PC-3 (cell line): ENCODE data around the gene PKN1. TPM values are rescaled to one million over a fixed set of nuclear protein-coding genes. Genes with fewer than 3 reads are reported as not detected.

Source experiments
- ATAC-seq: fragments of 200-7000 bp; cut with Tn5 transposase; 2 replicates; pipeline ENCODE4 v1.9.1; 2020; ENCODE audit warnings: mild to moderate bottlenecking, moderate library complexity
- BruUV-seq: library from RNA; stranded (reverse); fragments of 400-500 nt; replicated peaks from 2 replicates; lab custom pipeline; 2021; lab: Mats Ljungman, UMichigan
- CTCF ChIA-PET: fragments of 300-600 bp; sonication (Branson Sonifier 250); formaldehyde crosslinking; loops from one replicate; lab custom pipeline; 2022; ENCODE audit warnings: antibody characterized with exemption; lab: Charles Lee
- POLR2A ChIA-PET: fragments of 300-600 bp; sonication (Branson Sonifier 250); formaldehyde crosslinking; loops from one replicate; lab custom pipeline; 2022; ENCODE audit warnings: antibody characterized with exemption; ENCODE audit not compliant: unreplicated experiment; lab: Charles Lee
- DNase-seq: peaks from one replicate; pipeline ENCODE4 v3.0.0-alpha.2; 2015
- H2AFZ ChIP-seq: fragments of 300-600 bp; sonication (generic); 2 replicates; pipeline ENCODE4 v1.6.0; 2016; ENCODE audit warnings: antibody characterized with exemption, low read length
- H3F3A ChIP-seq: fragments of 300-600 bp; sonication (generic); one replicate; pipeline ENCODE4 v1.6.0; 2017; ENCODE audit warnings: antibody characterized with exemption, low read length, control low read depth, mild to moderate bottlenecking; ENCODE audit not compliant: unreplicated experiment
- H3K27ac ChIP-seq: fragments of 300-600 bp; sonication (generic); 2 replicates; pipeline ENCODE4 v1.5.1; 2016; ENCODE audit warnings: mild to moderate bottlenecking, low read length
- H3K27me3 ChIP-seq: fragments of 300-600 bp; sonication (generic); 2 replicates; pipeline ENCODE4 v1.6.1; 2016; ENCODE audit warnings: low read length, mixed read lengths
- H3K36me3 ChIP-seq: fragments of 300-600 bp; sonication (generic); 2 replicates; pipeline ENCODE4 v1.6.1; 2016; ENCODE audit warnings: low read depth, mixed run types, low read length, mixed read lengths
- H3K4me1 ChIP-seq: fragments of 300-600 bp; sonication (generic); 2 replicates; pipeline ENCODE4 v1.5.1; 2016; ENCODE audit warnings: low read length; ENCODE audit not compliant: insufficient read depth
- H3K4me2 ChIP-seq: fragments of 300-600 bp; sonication (generic); 2 replicates; pipeline ENCODE4 v1.6.0; 2016; ENCODE audit warnings: low read length
- H3K4me3 ChIP-seq: fragments of 300-600 bp; sonication (generic); 2 replicates; pipeline ENCODE4 v1.5.1; 2016; ENCODE audit warnings: mild to moderate bottlenecking, low read length, mixed read lengths
- H3K79me2 ChIP-seq: fragments of 300-600 bp; sonication (generic); 2 replicates; pipeline ENCODE4 v1.6.1; 2017; ENCODE audit warnings: low read length, mixed read lengths
- H3K9ac ChIP-seq: fragments of 300-600 bp; sonication (generic); 2 replicates; pipeline ENCODE4 v1.6.0; 2016; ENCODE audit warnings: mild to moderate bottlenecking, low read length
- H3K9me2 ChIP-seq: fragments of 300-600 bp; sonication (generic); replicated peaks from 2 replicates; pipeline ENCODE4 v1.6.1; 2016; ENCODE audit warnings: mixed run types, low read length, mixed read lengths
- H3K9me3 ChIP-seq: fragments of 300-600 bp; sonication (generic); 2 replicates; pipeline ENCODE4 v1.6.1; 2016; ENCODE audit warnings: low read length, mixed read lengths
- H4K20me1 ChIP-seq: fragments of 300-600 bp; sonication (generic); 2 replicates; pipeline ENCODE4 v1.6.1; 2016; ENCODE audit warnings: low read length, mixed read lengths
- EZH2 ChIP-seq: fragments of 300-600 bp; sonication (generic); IDR thresholded peaks from one replicate; pipeline ENCODE4 v1.6.1; 2017; ENCODE audit warnings: antibody characterized with exemption, mild to moderate bottlenecking, low read length; ENCODE audit not compliant: unreplicated experiment
- EZH2phosphoT487 ChIP-seq: fragments of 300-600 bp; sonication (generic); IDR thresholded peaks from 2 replicates; pipeline ENCODE4 v1.6.1; 2018; ENCODE audit warnings: mild to moderate bottlenecking, antibody characterized with exemption, low read length, borderline replicate concordance
- intact Hi-C: fragments of 100-400 bp; cut with micrococcal nuclease; formaldehyde crosslinking; loops from 2 replicates; pipeline ENCODE4 v1.9.0; 2023
- total RNA-seq: library from RNA; depleted of rRNA; stranded (reverse); fragments of >200 nt; gene quantifications from 2 replicates; pipeline ENCODE4 v1.2.3, GENCODE V29; 2014
- TF ChIP-seq, protein P1 (sequence below): fragments of 300-600 bp; sonication (generic); conservative IDR thresholded peaks from 2 replicates; pipeline ENCODE4 v1.5.1; 2017; ENCODE audit warnings: antibody characterized with exemption, low read depth, mild to moderate bottlenecking, low read length

PKN1 gene
- total RNA-seq, 1 experiment from 2014 or later: 186 TPM

DNA sequence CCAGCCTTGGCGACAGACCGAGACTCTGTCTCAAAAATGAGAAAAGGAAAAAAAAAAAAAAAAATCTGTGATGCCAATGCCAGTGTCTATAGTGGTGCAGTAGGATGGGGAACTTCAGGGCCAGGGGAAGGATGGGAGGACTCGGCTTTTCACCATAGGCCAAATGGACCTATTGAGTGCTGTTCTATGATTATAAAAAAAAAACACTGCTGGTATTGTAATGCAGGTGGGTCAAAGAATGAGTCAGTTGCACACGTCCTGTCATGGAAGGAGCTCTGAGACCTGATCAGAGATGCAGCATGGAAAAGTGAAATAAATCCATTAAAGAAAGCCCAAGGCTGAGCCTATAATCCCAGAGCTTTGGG lies 78.1 kb downstream of the PKN1 start:
- Histone ChIP-seq H3K27ac (peak overlapping the region; percentile 66), H3K27me3 (no peaks in the 10 kb centered on the region), H3K9ac (no peak overlapping the region), H3K9me3 (no peaks in the 10 kb centered on the region), H3K4me1 (peaks cover 69% of the 10 kb centered on the region), H2AFZ (no peak overlapping the region), H3F3A (peaks cover 24% of the 10 kb centered on the region), H3K36me3 (peaks cover 26% of the 10 kb centered on the region), H3K79me2 (peaks cover 34% of the 10 kb centered on the region), H3K9me2 (no peaks in the 10 kb centered on the region), H3K4me2 (peak overlapping the region; percentile 46), H3K4me3 (no peak overlapping the region), H4K20me1 (peaks cover 25% of the 10 kb centered on the region)
- no TSS peak for BruUV-seq
- intact Hi-C loops: no loop called here
- ChIA-PET CTCF (no interaction called here), POLR2A (interaction anchor here (0.6 kb wide), 1 partner anchor 12 kb away, joined by 4 read pairs; no protein-coding TSS in a partner anchor)
- DNase-seq: peak; percentile 35
- TF ChIP-seq EZH2 (no peak), EZH2phosphoT487 (no peak)
- TF ChIP-seq, protein P1, sequence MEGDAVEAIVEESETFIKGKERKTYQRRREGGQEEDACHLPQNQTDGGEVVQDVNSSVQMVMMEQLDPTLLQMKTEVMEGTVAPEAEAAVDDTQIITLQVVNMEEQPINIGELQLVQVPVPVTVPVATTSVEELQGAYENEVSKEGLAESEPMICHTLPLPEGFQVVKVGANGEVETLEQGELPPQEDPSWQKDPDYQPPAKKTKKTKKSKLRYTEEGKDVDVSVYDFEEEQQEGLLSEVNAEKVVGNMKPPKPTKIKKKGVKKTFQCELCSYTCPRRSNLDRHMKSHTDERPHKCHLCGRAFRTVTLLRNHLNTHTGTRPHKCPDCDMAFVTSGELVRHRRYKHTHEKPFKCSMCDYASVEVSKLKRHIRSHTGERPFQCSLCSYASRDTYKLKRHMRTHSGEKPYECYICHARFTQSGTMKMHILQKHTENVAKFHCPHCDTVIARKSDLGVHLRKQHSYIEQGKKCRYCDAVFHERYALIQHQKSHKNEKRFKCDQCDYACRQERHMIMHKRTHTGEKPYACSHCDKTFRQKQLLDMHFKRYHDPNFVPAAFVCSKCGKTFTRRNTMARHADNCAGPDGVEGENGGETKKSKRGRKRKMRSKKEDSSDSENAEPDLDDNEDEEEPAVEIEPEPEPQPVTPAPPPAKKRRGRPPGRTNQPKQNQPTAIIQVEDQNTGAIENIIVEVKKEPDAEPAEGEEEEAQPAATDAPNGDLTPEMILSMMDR: no peak
- no peak for ATAC-seq

DNA sequence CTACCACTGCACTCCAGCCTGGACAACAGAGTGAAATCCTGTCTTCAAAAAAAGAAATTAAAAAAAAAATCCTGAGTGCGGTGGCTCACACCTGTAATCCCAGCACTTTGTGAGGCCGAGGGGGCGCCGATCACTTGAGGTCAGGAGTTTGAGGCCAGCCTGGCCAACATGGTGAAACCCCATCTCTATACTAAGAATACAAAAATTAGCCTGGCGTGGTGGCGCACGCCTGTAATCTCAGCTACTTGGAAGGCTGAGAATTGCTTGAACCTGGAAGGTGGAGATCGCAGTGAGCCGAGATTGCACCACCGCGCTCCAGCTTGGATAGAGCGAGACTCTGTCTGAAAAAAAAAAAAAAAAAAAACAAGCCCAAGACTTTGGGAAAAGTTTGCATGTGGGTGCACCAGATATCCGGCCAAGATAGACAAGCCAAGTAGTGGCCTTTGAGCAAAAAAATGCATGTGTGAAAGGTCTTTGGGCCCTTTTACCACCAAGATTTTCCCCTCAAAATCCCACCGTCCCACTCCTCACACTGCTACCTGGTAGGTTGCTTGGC lies 79.4 kb downstream of the PKN1 start:
- CTCF ChIA-PET: no interaction called here
- H4K20me1 ChIP-seq: peaks cover 37% of the 10 kb centered on the region
- POLR2A ChIA-PET: interaction anchor here (0.6 kb wide), 1 partner anchor 38 kb away, joined by 15 read pairs; the partner anchor contains the start of gene PTGER1
- H2AFZ ChIP-seq: no peak overlapping the region
- TF ChIP-seq, protein P1: no peak
- TF ChIP-seq EZH2 (no peak), EZH2phosphoT487 (no peak)
- H3K4me3 ChIP-seq: no peak overlapping the region
- peaks cover 17% of the 10 kb centered on the region for H3F3A ChIP-seq
- no peak overlapping the region for H3K9ac ChIP-seq
- no peak overlapping the region for H3K4me2 ChIP-seq
- H3K79me2 ChIP-seq: peaks cover 46% of the 10 kb centered on the region
- BruUV-seq: no TSS peak
- DNase-seq: no peak
- intact Hi-C loops: no loop called here
- H3K9me3 ChIP-seq: no peaks in the 10 kb centered on the region
- H3K27me3 ChIP-seq: no peaks in the 10 kb centered on the region
- H3K4me1 ChIP-seq: peaks cover 57% of the 10 kb centered on the region
- ATAC-seq: no peak
- H3K27ac ChIP-seq: no peak overlapping the region
- no peaks in the 10 kb centered on the region for H3K9me2 ChIP-seq
- H3K36me3 ChIP-seq: peaks cover 38% of the 10 kb centered on the region

DNA sequence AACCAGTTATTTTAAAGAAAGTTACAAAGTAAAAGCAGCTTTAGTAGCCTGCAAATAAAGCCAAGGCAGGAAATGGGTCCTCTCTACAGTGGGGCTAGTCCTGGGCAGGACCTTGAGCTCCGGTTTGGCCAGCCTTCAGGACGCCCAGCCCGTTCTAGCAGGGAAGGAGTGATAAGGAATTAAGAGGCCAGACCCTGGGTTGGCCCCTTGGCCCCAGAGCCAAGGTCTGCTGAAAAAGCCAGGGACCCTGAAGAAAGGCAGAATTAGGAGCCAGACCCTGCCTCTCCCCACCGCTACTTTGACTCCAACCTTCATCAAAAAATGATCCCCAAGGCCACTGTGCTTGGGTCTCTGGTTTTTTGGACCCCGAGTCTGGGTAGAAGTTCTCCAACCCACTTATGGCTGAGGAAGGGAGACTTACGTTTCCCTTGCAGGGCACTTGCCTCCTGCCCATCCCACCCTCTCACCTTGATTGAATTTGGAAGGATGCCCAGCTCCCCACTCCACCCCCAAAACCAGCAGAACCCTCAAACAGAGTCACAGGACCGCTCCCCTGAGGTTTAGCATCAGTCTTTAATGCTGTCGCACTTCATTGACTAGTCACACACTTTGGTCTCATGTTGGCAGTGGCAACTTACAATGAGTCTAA lies 81.2 kb downstream of the PKN1 start:
- no TSS peak for BruUV-seq
- H4K20me1 ChIP-seq: peaks cover 39% of the 10 kb centered on the region
- ATAC-seq (no peak), DNase-seq (no peak)
- peaks cover 52% of the 10 kb centered on the region for H3K79me2 ChIP-seq
- no peaks in the 10 kb centered on the region for H3K27me3 ChIP-seq
- peaks cover 22% of the 10 kb centered on the region for H3F3A ChIP-seq
- no peak overlapping the region for H3K27ac ChIP-seq
- no peak for TF ChIP-seq EZH2phosphoT487
- TF ChIP-seq, protein P1: no peak
- TF ChIP-seq EZH2: no peak
- peaks cover 50% of the 10 kb centered on the region for H3K4me1 ChIP-seq
- no peaks in the 10 kb centered on the region for H3K9me2 ChIP-seq
- no peak overlapping the region for H3K9ac ChIP-seq
- peak overlapping the region; percentile 98 for H3K4me2 ChIP-seq
- no peak overlapping the region; the same call in 1 of the 2 replicates for H3K4me3 ChIP-seq
- intact Hi-C loops: no loop called here
- CTCF ChIA-PET: no interaction called here
- POLR2A ChIA-PET: no interaction called here
- H3K9me3 ChIP-seq: no peaks in the 10 kb centered on the region
- no peak overlapping the region for H2AFZ ChIP-seq
- H3K36me3 ChIP-seq: peaks cover 38% of the 10 kb centered on the region
